IMR-90 (cell line): ENCODE data around the gene LRRTM4. TPM values are rescaled to one million over a fixed set of nuclear protein-coding genes. Genes with fewer than 3 reads are reported as not detected.

ENCODE experiments used
- ATAC-seq: fragments of 200-7000 bp; cut with Tn5 transposase; 2 replicates; pipeline ENCODE4 v1.9.1; 2020; ENCODE audit warnings: low read depth, mild to moderate bottlenecking, moderate library complexity
- BruUV-seq: library from RNA; stranded (reverse); fragments of 400-500 nt; replicated peaks from 2 replicates; lab custom pipeline; 2021; lab: Mats Ljungman, UMichigan
- CTCF ChIA-PET: fragments of 300-600 bp; formaldehyde crosslinking; extraction: SDS; loops from one replicate; lab custom pipeline; 2021; ENCODE audit warnings: antibody characterized with exemption; lab: Yijun Ruan, JAX
- POLR2A ChIA-PET: fragments of 300-600 bp; sonication (Branson Sonifier 250); formaldehyde crosslinking; loops from one replicate; lab custom pipeline; 2022; ENCODE audit warnings: antibody characterized with exemption; ENCODE audit not compliant: unreplicated experiment; lab: Charles Lee
- DNase-seq: peaks from one replicate; pipeline ENCODE4 v3.0.0; 2013
- H2AFZ ChIP-seq: replicated peaks from 2 replicates; pipeline ENCODE3; 2013; ENCODE audit warnings: low read length, mild to moderate bottlenecking; ENCODE audit not compliant: poor library complexity
- H2AK5ac ChIP-seq: 2 replicates; pipeline ENCODE4 v1.6.1; 2013; ENCODE audit warnings: low read depth, low read length, inconsistent platforms
- H2AK9ac ChIP-seq: replicated peaks from 2 replicates; pipeline ENCODE3; 2013; ENCODE audit warnings: mild to moderate bottlenecking, low read depth, low read length, moderate library complexity; ENCODE audit not compliant: poor library complexity
- H2BK120ac ChIP-seq: 2 replicates; pipeline ENCODE4 v1.6.1; 2013; ENCODE audit warnings: low read depth, low read length, inconsistent platforms
- H2BK15ac ChIP-seq: 3 replicates; pipeline ENCODE4 v1.6.1; 2013; ENCODE audit warnings: low read depth, low read length, inconsistent platforms
- H2BK20ac ChIP-seq: 2 replicates; pipeline ENCODE4 v1.6.1; 2013; ENCODE audit warnings: low read depth, mild to moderate bottlenecking, inconsistent platforms, low read length, moderate library complexity
- H2BK5ac ChIP-seq: 2 replicates; pipeline ENCODE4 v1.6.1; 2013; ENCODE audit warnings: mild to moderate bottlenecking, low read depth, low read length, inconsistent platforms; ENCODE audit not compliant: poor library complexity, severe bottlenecking
- H3K14ac ChIP-seq: replicated peaks from 2 replicates; pipeline ENCODE4 v1.6.1; 2013; ENCODE audit warnings: low read depth, low read length, inconsistent platforms
- H3K18ac ChIP-seq: 2 replicates; pipeline ENCODE4 v1.6.1; 2013; ENCODE audit warnings: low read depth, low read length, control low read depth
- H3K23ac ChIP-seq: 2 replicates; pipeline ENCODE4 v1.6.1; 2013; ENCODE audit warnings: low read depth, low read length, inconsistent platforms
- H3K27ac ChIP-seq: 2 replicates; pipeline ENCODE4 v1.5.1; 2013; ENCODE audit warnings: mild to moderate bottlenecking, control low read depth, low read length; ENCODE audit not compliant: insufficient read depth
- H3K27me3 ChIP-seq: 2 replicates; pipeline ENCODE4 v1.6.1; 2013; ENCODE audit warnings: low read length; ENCODE audit not compliant: control insufficient read depth, insufficient read depth
- H3K36me3 ChIP-seq: 2 replicates; pipeline ENCODE4 v1.6.1; 2013; ENCODE audit warnings: low read length, mixed read lengths; ENCODE audit not compliant: control insufficient read depth, insufficient read depth
- H3K4ac ChIP-seq: 2 replicates; pipeline ENCODE4 v1.6.1; 2013; ENCODE audit warnings: low read depth, low read length, inconsistent platforms
- H3K4me1 ChIP-seq: 2 replicates; pipeline ENCODE4 v1.6.1; 2013; ENCODE audit warnings: low read length, mixed read lengths; ENCODE audit not compliant: control insufficient read depth, insufficient read depth
- H3K4me2 ChIP-seq: 2 replicates; pipeline ENCODE4 v1.6.1; 2013; ENCODE audit warnings: low read depth, mild to moderate bottlenecking, control low read depth, low read length, moderate library complexity
- H3K4me3 ChIP-seq: 2 replicates; pipeline ENCODE4 v1.5.1; 2013; ENCODE audit warnings: low read depth, mild to moderate bottlenecking, control low read depth, low read length, moderate library complexity; ENCODE audit not compliant: insufficient read depth
- H3K56ac ChIP-seq: 2 replicates; pipeline ENCODE4 v1.6.1; 2013; ENCODE audit warnings: low read length, inconsistent platforms; ENCODE audit not compliant: insufficient read depth; ENCODE audit errors: extremely low read depth
- H3K79me1 ChIP-seq, 2 experiments: 2 replicates each; pipeline ENCODE4 v1.6.1; 2013; ENCODE audit warnings: low read length in 2 of 2, inconsistent platforms in 1 of 2, low read depth in 1 of 2
- H3K9ac ChIP-seq: 2 replicates; pipeline ENCODE4 v1.6.1; 2013; ENCODE audit warnings: low read depth, low read length, control low read depth
- H3K9me1 ChIP-seq: 2 replicates; pipeline ENCODE4 v1.6.1; 2013; ENCODE audit warnings: low read length, inconsistent platforms; ENCODE audit not compliant: insufficient read depth
- H3K9me3 ChIP-seq: 2 replicates; pipeline ENCODE4 v1.6.1; 2013; ENCODE audit warnings: low read length; ENCODE audit not compliant: control insufficient read depth, insufficient read depth
- H4K20me1 ChIP-seq: 2 replicates; pipeline ENCODE4 v1.6.1; 2013; ENCODE audit warnings: low read length, inconsistent platforms; ENCODE audit not compliant: insufficient read depth
- H4K5ac ChIP-seq: 2 replicates; pipeline ENCODE4 v1.6.1; 2013; ENCODE audit warnings: mild to moderate bottlenecking, low read depth, low read length, control low read depth
- H4K8ac ChIP-seq, 2 experiments: 2 replicates each; pipeline ENCODE4 v1.6.1; 2013; ENCODE audit warnings: low read depth in 2 of 2, low read length in 2 of 2, control low read depth in 1 of 2, inconsistent platforms in 1 of 2
- H4K91ac ChIP-seq: 2 replicates; pipeline ENCODE4 v1.6.1; 2013; ENCODE audit warnings: low read depth, low read length, inconsistent platforms; ENCODE audit not compliant: insufficient read depth
- BHLHE40 ChIP-seq: fragments of 150-350 bp; IDR thresholded peaks from 2 replicates; pipeline ENCODE4 v1.6.1; 2016; ENCODE audit warnings: mild to moderate bottlenecking, low read depth, low read length
- CTCF ChIP-seq: conservative IDR thresholded peaks from 2 replicates; pipeline ENCODE4 v1.5.1; 2012; ENCODE audit warnings: mild to moderate bottlenecking, low read depth, low read length, improper control_type of control experiment
- FOS ChIP-seq: fragments of 150-350 bp; IDR thresholded peaks from 2 replicates; pipeline ENCODE4 v1.6.1; 2016; ENCODE audit warnings: low read depth, low read length
- MAZ ChIP-seq: IDR thresholded peaks from 2 replicates; pipeline ENCODE4 v1.6.1; 2012; ENCODE audit warnings: low read depth, mild to moderate bottlenecking, low read length, improper control_type of control experiment, moderate library complexity, borderline replicate concordance
- POLR2A ChIP-seq: IDR thresholded peaks from 2 replicates; pipeline ENCODE4 v1.6.1; 2012; ENCODE audit warnings: mild to moderate bottlenecking, low read depth, low read length
- SMC3 ChIP-seq: fragments of 150-350 bp; IDR thresholded peaks from 2 replicates; pipeline ENCODE4 v1.6.1; 2016; ENCODE audit warnings: low read depth, mild to moderate bottlenecking, antibody characterized with exemption, low read length, moderate library complexity
- WGBS, 2 experiments: methylation state at CpG; one replicate each; pipeline versions ENCODE4 v1.1.5 to v1.1.7; 2013; ENCODE audit warnings: missing lambda C conversion rate in 2 of 2; ENCODE audit not compliant: insufficient read length in 1 of 2; ENCODE audit errors: extremely low coverage in 2 of 2; 5-methylcytosine and 5-hydroxymethylcytosine counted together
- dilution Hi-C: fragments of 300-500 bp; cut with HindIII; formaldehyde crosslinking; loops from one replicate; pipeline ENCODE4 v1.14.3; 2018; ENCODE audit warnings: low sequenced_read_pairs; ENCODE audit not compliant: unreplicated experiment
- in situ Hi-C: fragments of 300-500 bp; cut with MboI; formaldehyde crosslinking; loops from 3 replicates; pipeline ENCODE4 v1.14.3; 2019; ENCODE audit warnings: low sequenced_read_pairs, inconsistent platforms, mixed read lengths
- intact Hi-C: fragments of 100-400 bp; cut with micrococcal nuclease; formaldehyde crosslinking; loops from 2 replicates; pipeline ENCODE4 v1.10.0; 2022
- polyA plus RNA-seq, 3 experiments: library from polyadenylated mRNA; depleted of rRNA; stranded (reverse); fragments of >200 nt; gene quantifications; 2 replicates each; pipeline ENCODE4 v1.2.3, GENCODE V29; 2012; ENCODE audit warnings: low replicate concordance in 1 of 3
- total RNA-seq: library from RNA; depleted of rRNA; stranded (reverse); fragments of >200 nt; gene quantifications from 2 replicates; pipeline ENCODE4 v1.2.3, GENCODE V29; 2012

The LRRTM4 gene
- total and polyA plus RNA-seq, 2 of the 4 experiments (the other 2 are of a cell fraction), result not detected

- no peak overlapping the region for H4K91ac ChIP-seq
- H3K9ac ChIP-seq, result no peak overlapping the region
- BruUV-seq, result no TSS peak
- H3K79me1 ChIP-seq, result no peaks in the 10 kb centered on the region
- TF ChIP-seq BHLHE40 (no peak), CTCF (no peak), FOS (no peak), SMC3 (no peak), MAZ (no peak), POLR2A (no peak)
- H2AK5ac ChIP-seq, result no peak overlapping the region
- no CpG with 5 or more reads among the region's 3 CpGs for WGBS, 2 experiments
- H3K14ac ChIP-seq, result no peak overlapping the region
- no peaks in the 10 kb centered on the region for H3K9me3 ChIP-seq
- no peak overlapping the region for H2BK15ac ChIP-seq
- H3K23ac ChIP-seq, result no peak overlapping the region
- no peak overlapping the region for H3K27ac ChIP-seq
- H4K8ac ChIP-seq, result no peak overlapping the region
- H2AK9ac ChIP-seq, result no peak overlapping the region
- no peak overlapping the region for H3K4me2 ChIP-seq
- H3K4me1 ChIP-seq, result no peaks in the 10 kb centered on the region
- no peaks in the 10 kb centered on the region for H3K9me1 ChIP-seq
- no peak overlapping the region for H2BK5ac ChIP-seq
- H3K27me3 ChIP-seq, result no peaks in the 10 kb centered on the region
- no peak overlapping the region for H3K4me3 ChIP-seq
- intact Hi-C loops (no loop called here), dilution Hi-C loops (no loop called here), in situ Hi-C loops (no loop called here)
- POLR2A ChIA-PET, result no interaction called here
- no peak overlapping the region for H2BK20ac ChIP-seq
- ATAC-seq (no peak), DNase-seq (no peak)
- CTCF ChIA-PET, result no interaction called here
- no peak overlapping the region for H2AFZ ChIP-seq
- no peak overlapping the region for H3K56ac ChIP-seq
- no peak overlapping the region for H3K4ac ChIP-seq
- no peaks in the 10 kb centered on the region for H3K36me3 ChIP-seq
- H3K18ac ChIP-seq, result no peak overlapping the region
- H4K20me1 ChIP-seq, result no peaks in the 10 kb centered on the region
- no peak overlapping the region for H2BK120ac ChIP-seq
- H4K5ac ChIP-seq, result no peak overlapping the region
These were observed 62.3 kb downstream of the LRRTM4 start for GRCh38 chr2:77459840-77460239.
